ENCODE measurements around the gene DGKE. TPM values are rescaled to one million over a fixed set of nuclear protein-coding genes. Genes with fewer than 3 reads are reported as not detected.

The DGKE gene
- polyA plus RNA-seq, 1 donor from 2014 or later, result 6.2 TPM

DNA sequence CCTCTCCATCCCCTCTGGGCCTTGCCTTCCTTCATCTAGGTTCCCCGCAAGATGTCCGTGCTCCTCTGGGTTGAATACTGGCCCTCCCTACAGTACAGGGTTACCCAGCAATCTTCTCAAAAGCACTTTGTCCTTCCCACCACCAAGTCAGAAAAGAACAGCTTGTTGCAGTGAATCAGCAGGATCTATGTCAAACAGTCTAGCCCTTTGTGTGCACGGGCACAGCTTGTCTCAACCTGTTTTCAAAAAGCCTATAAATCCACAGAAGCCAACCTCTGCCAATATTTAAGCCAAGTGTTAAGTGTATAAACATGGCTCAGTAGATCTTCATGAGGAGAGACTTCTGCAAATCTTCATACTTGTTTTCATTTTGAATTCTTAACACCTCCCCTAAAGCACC lies 25.4 kb upstream of the DGKE start:
- Mint-ChIP-seq H3K9me3 (no peaks in the 10 kb centered on the region), H3K4me3 (no peak overlapping the region), H3K36me3 (no peaks in the 10 kb centered on the region), H3K27ac (no peak overlapping the region), H3K4me1 (no peaks in the 10 kb centered on the region), H3K27me3 (no peaks in the 10 kb centered on the region)

- H3K4me1 Mint-ChIP-seq, result no peaks in the 10 kb centered on the region
- H3K36me3 Mint-ChIP-seq, result no peaks in the 10 kb centered on the region
- no peaks in the 10 kb centered on the region for H3K9me3 Mint-ChIP-seq
- H3K27me3 Mint-ChIP-seq, result no peaks in the 10 kb centered on the region
- H3K4me3 Mint-ChIP-seq, result no peak overlapping the region
- H3K27ac Mint-ChIP-seq, result no peak overlapping the region
Observed at GRCh38 chr17:56809106-56809819, 24.7 kb upstream of the DGKE start.

- no peak overlapping the region for H3K27ac Mint-ChIP-seq
- H3K27me3 Mint-ChIP-seq, result no peaks in the 10 kb centered on the region
- H3K4me1 Mint-ChIP-seq, result no peaks in the 10 kb centered on the region
- no peaks in the 10 kb centered on the region for H3K36me3 Mint-ChIP-seq
- H3K4me3 Mint-ChIP-seq, result no peak overlapping the region
- no peaks in the 10 kb centered on the region for H3K9me3 Mint-ChIP-seq
Observed at GRCh38 chr17:56809820-56810179, 24.2 kb upstream of the DGKE start.

GRCh38 chr17:56810343-56810742 lies 23.6 kb upstream of the DGKE start:
- peaks cover 1% of the 10 kb centered on the region for H3K36me3 Mint-ChIP-seq
- H3K4me1 Mint-ChIP-seq, result no peaks in the 10 kb centered on the region
- no peaks in the 10 kb centered on the region for H3K27me3 Mint-ChIP-seq
- no peaks in the 10 kb centered on the region for H3K9me3 Mint-ChIP-seq
- H3K4me3 Mint-ChIP-seq, result no peak overlapping the region
- H3K27ac Mint-ChIP-seq, result no peak overlapping the region

- H3K4me1 Mint-ChIP-seq, result no peaks in the 10 kb centered on the region
- H3K4me3 Mint-ChIP-seq, result no peak overlapping the region
- H3K27me3 Mint-ChIP-seq, result no peaks in the 10 kb centered on the region
- peaks cover 1% of the 10 kb centered on the region for H3K36me3 Mint-ChIP-seq
- H3K27ac Mint-ChIP-seq, result no peak overlapping the region
- H3K9me3 Mint-ChIP-seq, result no peaks in the 10 kb centered on the region
Observed at GRCh38 chr17:56810891-56811775, 22.8 kb upstream of the DGKE start.

- no peaks in the 10 kb centered on the region for H3K27me3 Mint-ChIP-seq
- H3K27ac Mint-ChIP-seq, result no peak overlapping the region
- peaks cover 1% of the 10 kb centered on the region for H3K36me3 Mint-ChIP-seq
- H3K4me3 Mint-ChIP-seq, result no peak overlapping the region
- no peaks in the 10 kb centered on the region for H3K9me3 Mint-ChIP-seq
- H3K4me1 Mint-ChIP-seq, result no peaks in the 10 kb centered on the region
Observed at GRCh38 chr17:56812901-56813388, 21.0 kb upstream of the DGKE start.

DNA sequence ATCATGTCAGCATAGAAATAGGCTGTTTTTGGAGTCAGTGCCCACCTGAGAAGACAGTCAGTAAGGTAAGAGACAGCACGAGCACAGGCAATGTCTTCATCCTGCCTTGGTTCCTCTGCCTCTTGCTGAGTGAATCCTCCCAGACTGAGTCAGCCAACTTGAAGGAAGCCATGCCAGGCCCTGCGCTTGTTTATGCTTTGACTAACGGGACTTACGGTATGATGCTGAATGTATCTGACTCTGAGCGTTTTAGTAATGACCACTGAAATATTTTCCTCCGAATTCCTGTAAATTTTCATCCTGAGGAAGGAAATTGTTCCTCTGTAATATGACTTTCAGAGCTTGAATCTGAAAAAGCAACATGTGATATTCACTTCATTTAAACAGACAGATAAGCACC lies 18.2 kb upstream of the DGKE start:
- H3K27ac Mint-ChIP-seq, result no peak overlapping the region

DNA sequence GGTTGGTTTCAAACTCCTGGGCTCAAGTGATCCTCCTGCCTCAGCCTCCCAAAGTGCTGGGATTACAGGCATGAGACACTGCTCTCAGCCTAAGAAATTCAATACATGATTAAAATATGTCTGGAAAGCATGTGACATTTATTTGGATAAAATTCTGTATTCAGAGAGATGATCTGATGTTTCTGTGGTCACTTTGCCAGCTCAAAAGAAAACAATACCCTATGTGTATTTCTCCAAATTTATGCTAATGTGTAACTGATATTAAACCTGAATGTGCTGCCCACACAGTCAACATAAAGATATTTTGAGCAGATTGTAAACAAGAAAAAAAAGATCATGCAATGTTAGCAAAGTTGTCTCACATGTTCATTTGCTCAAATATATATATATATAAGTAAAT lies 16.9 kb upstream of the DGKE start:
- H3K27me3 Mint-ChIP-seq, result no peaks in the 10 kb centered on the region
- peaks cover 0 to 8% (median 3%) of the 10 kb centered on the region in 3 donors for H3K4me1 Mint-ChIP-seq
- peaks cover 1% of the 10 kb centered on the region for H3K36me3 Mint-ChIP-seq
- H3K9me3 Mint-ChIP-seq, result no peaks in the 10 kb centered on the region
- H3K27ac Mint-ChIP-seq, result no peak overlapping the region
- no peak overlapping the region for H3K4me3 Mint-ChIP-seq

More for the DNA sequence above, 18.2 kb upstream of the DGKE start:
- no peaks in the 10 kb centered on the region for H3K27me3 Mint-ChIP-seq
- no peaks in the 10 kb centered on the region for H3K9me3 Mint-ChIP-seq
- H3K36me3 Mint-ChIP-seq, result peaks cover 1% of the 10 kb centered on the region
- peaks cover 0 to 4% (median 3%) of the 10 kb centered on the region in 3 donors for H3K4me1 Mint-ChIP-seq
- no peak overlapping the region for H3K4me3 Mint-ChIP-seq

DNA sequence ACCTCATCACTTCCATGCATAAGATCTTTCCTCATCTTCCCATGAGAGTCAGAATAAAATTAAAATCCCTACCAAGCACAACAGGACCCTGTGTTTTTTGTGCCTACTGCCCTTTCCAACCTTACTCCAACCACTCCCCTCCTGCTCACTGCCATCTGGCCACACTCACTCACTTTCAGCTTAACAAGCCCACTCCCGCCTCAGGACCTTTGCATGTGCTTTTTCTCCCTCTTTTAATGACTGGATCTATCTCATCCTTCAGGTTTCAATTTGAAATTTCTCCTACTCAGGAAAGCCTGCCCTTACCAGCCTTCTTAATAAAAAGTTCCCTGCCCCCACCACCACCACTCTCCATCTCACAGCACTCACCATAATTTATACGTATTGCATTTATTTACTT lies 14.9 kb upstream of the DGKE start:
- peaks cover 0 to 8% (median 3%) of the 10 kb centered on the region in 3 donors for H3K4me1 Mint-ChIP-seq
- no peaks in the 10 kb centered on the region for H3K9me3 Mint-ChIP-seq
- H3K27ac Mint-ChIP-seq, result peak overlapping the region in 1 of 3 donors; percentile 88
- H3K36me3 Mint-ChIP-seq, result peaks cover 1% of the 10 kb centered on the region
- H3K4me3 Mint-ChIP-seq, result peak overlapping the region in 1 of 4 donors; percentile 5
- H3K27me3 Mint-ChIP-seq, result no peaks in the 10 kb centered on the region

GRCh38 chr17:56819431-56820145 lies 14.4 kb upstream of the DGKE start:
- Mint-ChIP-seq H3K9me3 (no peaks in the 10 kb centered on the region), H3K27me3 (no peaks in the 10 kb centered on the region), H3K27ac (peak overlapping the region in 1 of 3 donors; percentile 90), H3K4me1 (peaks cover 0 to 8% (median 3%) of the 10 kb centered on the region in 3 donors), H3K36me3 (peaks cover 5% of the 10 kb centered on the region), H3K4me3 (peak overlapping the region in 1 of 4 donors; percentile 27)

DNA sequence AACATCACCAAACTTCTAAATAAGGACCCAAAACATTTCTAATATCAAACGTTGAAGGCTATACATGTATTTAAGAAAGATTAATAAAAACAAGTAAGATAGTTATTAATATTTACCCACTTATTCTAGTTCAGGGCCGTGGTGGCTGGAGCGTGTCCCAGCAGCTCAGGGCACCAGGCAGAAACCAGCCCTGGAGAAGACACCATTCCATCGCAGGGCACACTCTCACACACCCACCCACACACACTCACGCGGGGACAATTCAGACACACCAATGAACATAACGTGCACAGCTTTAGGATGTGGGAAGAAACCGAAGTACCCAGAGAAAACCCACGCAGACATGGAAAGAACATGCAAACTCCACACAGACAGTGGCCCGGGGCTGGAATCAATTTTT lies 13.7 kb upstream of the DGKE start:
- H3K4me3 Mint-ChIP-seq, result no peak overlapping the region
- H3K27me3 Mint-ChIP-seq, result no peaks in the 10 kb centered on the region
- no peaks in the 10 kb centered on the region for H3K9me3 Mint-ChIP-seq
- H3K36me3 Mint-ChIP-seq, result peaks cover 4% of the 10 kb centered on the region
- H3K4me1 Mint-ChIP-seq, result peaks cover 0 to 8% (median 3%) of the 10 kb centered on the region in 3 donors
- H3K27ac Mint-ChIP-seq, result peak overlapping the region in 1 of 3 donors; percentile 90

DNA sequence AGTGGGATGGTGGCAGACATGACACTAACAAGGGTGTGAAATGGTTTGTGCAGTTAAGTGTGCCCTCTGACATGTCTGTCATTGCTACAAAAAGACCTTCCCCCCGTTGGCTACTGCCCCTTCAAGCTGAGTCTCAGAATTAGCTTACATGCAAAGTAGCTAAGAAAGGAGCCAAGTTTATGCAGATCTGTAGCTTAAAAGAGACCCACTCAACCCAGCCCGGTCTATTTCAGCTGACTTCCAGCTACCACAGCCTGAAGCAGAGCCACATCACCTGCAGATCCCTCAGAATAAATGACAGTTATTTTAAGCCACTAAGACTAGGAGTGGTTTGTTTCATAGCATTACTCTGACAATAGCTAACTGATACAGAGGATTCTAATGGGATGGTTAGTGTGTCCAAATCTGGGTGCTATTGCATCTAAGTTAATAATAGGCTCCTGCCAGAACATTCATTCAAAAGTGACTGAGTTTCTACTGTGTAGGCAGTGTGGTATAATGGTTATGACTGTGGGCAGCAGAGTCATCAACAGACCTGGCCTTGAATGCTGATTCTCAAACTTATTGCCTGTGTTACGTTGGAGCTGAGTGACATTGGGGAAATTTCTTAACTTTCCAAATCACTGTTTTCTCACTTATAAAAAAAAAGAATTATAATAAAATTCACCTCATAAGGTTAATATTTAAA lies 12.0 kb upstream of the DGKE start:
- Mint-ChIP-seq H3K36me3 (peaks cover 4% of the 10 kb centered on the region), H3K27me3 (no peaks in the 10 kb centered on the region), H3K4me3 (no peak overlapping the region), H3K9me3 (no peaks in the 10 kb centered on the region), H3K27ac (no peak overlapping the region), H3K4me1 (peaks cover 0 to 8% (median 3%) of the 10 kb centered on the region in 3 donors)

GRCh38 chr17:56822725-56823124 lies 11.2 kb upstream of the DGKE start:
- no peak overlapping the region for H3K27ac Mint-ChIP-seq
- peaks cover 4% of the 10 kb centered on the region for H3K36me3 Mint-ChIP-seq
- no peaks in the 10 kb centered on the region for H3K9me3 Mint-ChIP-seq
- no peak overlapping the region for H3K4me3 Mint-ChIP-seq
- peaks cover 0 to 8% (median 3%) of the 10 kb centered on the region in 3 donors for H3K4me1 Mint-ChIP-seq
- no peaks in the 10 kb centered on the region for H3K27me3 Mint-ChIP-seq

GRCh38 chr17:56823848-56824247 lies 10.1 kb upstream of the DGKE start:
- no peaks in the 10 kb centered on the region for H3K27me3 Mint-ChIP-seq
- peaks cover 4% of the 10 kb centered on the region for H3K36me3 Mint-ChIP-seq
- no peak overlapping the region for H3K4me3 Mint-ChIP-seq
- no peak overlapping the region for H3K27ac Mint-ChIP-seq
- H3K9me3 Mint-ChIP-seq, result no peaks in the 10 kb centered on the region
- H3K4me1 Mint-ChIP-seq, result peaks cover 0 to 8% (median 3%) of the 10 kb centered on the region in 3 donors

Data from IgD-negative memory B cell (primary cell).